Esophagus squamous epithelium (tissue), 5 donors: ENCODE data around the gene KIF6. TPM values are rescaled to one million over a fixed set of nuclear protein-coding genes. Genes with fewer than 3 reads are reported as not detected.

Experiments used
- DNase-seq: peaks from one replicate; lab custom pipeline; 2025; lab: John Stamatoyannopoulos, UW
- H3K27ac ChIP-seq, 4 donors: fragments of 200-600 bp; sonication (generic); one replicate each; pipeline ENCODE4 v1.5.1; 2016 to 2019; ENCODE audit warnings: mild to moderate bottlenecking in 1 of 4
- H3K27me3 ChIP-seq, 4 donors: fragments of 200-600 bp; sonication (generic); 1 replicate in 3 of 4; 2 replicates in 1 of 4; pipeline versions ENCODE4 v1.5.1 to v1.6.0; 2017 to 2021; ENCODE audit warnings: antibody characterized with exemption in 1 of 4
- H3K36me3 ChIP-seq, 3 donors: fragments of 200-600 bp; sonication (generic); one replicate each; pipeline ENCODE4 v1.5.1; 2016 to 2019
- H3K4me1 ChIP-seq, 3 donors: fragments of 200-600 bp; sonication (generic); one replicate each; pipeline ENCODE4 v1.5.1; 2017 to 2019
- H3K4me3 ChIP-seq, 4 donors: fragments of 200-600 bp; sonication (generic); 1 replicate in 3 of 4; 2 replicates in 1 of 4; pipeline ENCODE4 v1.5.1; 2016 to 2019; ENCODE audit warnings: mild to moderate bottlenecking in 2 of 4, moderate library complexity in 1 of 4
- H3K9me3 ChIP-seq, 3 donors: fragments of 200-600 bp; sonication (generic); one replicate each; pipeline ENCODE4 v1.5.1; 2016 to 2019
- POLR2A ChIP-seq, 4 donors: fragments of 450-650 bp; IDR thresholded peaks; one replicate each; pipeline ENCODE4 v1.6.1; 2017; ENCODE audit warnings: antibody characterized with exemption in 4 of 4, mild to moderate bottlenecking in 4 of 4, moderate library complexity in 3 of 4
- WGBS, 2 donors: methylation state at CpG; one replicate each; pipeline ENCODE4 v1.1.5; 2018; 5-methylcytosine and 5-hydroxymethylcytosine counted together
- intact Hi-C: fragments of 100-400 bp; cut with DNase I; formaldehyde crosslinking; loops from one replicate; pipeline ENCODE4 v1.15.0; 2022
- total RNA-seq, 4 donors: library from RNA; depleted of rRNA; stranded (reverse); fragments of >200 nt; gene quantifications; one replicate each; pipeline ENCODE4 v1.1.0, GENCODE V29; 2016
- TF ChIP-seq, protein P1 (sequence below), 6 experiments: fragments of 450-650 bp in 4 of 6; fragments of 200-600 bp in 2 of 6; sonication (generic) in 2 of 6; IDR thresholded peaks; one replicate each; pipeline ENCODE4 v1.5.1; 2016 to 2019; ENCODE audit warnings: antibody characterized with exemption in 6 of 6, mild to moderate bottlenecking in 4 of 6, moderate library complexity in 4 of 6
- donor health status: DM: yes; HTN: yes; CAD: no.

KIF6 gene
- total RNA-seq, 4 donors from 2014 or later = 0.19 TPM; not detected in 3

DNA sequence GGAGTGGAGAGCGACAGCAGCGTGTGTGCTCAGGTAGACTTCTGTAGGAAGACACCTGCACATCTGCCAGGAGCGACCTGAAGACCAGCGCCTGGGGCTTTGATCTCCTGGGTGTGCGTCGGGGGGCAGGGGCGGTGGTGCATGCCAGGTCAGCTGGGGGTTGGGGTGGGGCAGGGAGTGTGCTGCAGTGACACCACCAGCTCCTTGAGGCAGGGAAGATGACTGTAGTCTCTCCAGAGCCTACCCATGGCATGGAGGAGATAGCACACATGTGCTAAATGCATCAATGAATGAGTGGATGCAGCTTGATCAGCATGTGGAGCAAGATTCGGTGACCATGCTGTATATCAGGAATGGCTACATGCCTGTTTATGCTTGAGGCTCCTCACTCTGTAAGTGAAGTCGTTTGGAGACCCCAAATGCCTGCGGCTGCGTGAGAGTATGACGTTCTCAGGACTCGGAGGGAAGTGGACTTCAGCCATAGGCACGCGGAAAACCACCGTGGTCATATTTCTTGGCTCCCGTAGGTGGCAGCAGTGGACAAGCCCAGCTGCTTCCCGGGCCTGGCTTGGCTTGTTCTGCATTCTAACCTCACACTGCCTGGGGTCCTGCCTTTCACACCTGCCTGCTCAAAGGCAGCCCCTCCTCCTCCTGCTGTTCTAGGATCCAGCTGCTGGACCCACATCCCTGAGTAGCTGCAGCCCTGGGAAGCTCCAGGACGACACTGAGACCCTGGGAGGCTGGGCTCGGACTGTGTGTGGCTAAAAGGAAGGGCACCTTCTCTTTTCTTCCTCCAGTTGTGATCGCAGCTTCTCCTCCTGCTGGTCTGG is 363.3 kb downstream of the KIF6 start:
- Histone ChIP-seq H3K27me3 (no peaks in the 10 kb centered on the region), H3K4me3 (no peak overlapping the region), H3K27ac (no peak overlapping the region), H3K36me3 (no peaks in the 10 kb centered on the region), H3K4me1 (peaks cover 2 to 8% (median 4%) of the 10 kb centered on the region in 3 donors), H3K9me3 (no peaks in the 10 kb centered on the region)
- TF ChIP-seq, protein P1, sequence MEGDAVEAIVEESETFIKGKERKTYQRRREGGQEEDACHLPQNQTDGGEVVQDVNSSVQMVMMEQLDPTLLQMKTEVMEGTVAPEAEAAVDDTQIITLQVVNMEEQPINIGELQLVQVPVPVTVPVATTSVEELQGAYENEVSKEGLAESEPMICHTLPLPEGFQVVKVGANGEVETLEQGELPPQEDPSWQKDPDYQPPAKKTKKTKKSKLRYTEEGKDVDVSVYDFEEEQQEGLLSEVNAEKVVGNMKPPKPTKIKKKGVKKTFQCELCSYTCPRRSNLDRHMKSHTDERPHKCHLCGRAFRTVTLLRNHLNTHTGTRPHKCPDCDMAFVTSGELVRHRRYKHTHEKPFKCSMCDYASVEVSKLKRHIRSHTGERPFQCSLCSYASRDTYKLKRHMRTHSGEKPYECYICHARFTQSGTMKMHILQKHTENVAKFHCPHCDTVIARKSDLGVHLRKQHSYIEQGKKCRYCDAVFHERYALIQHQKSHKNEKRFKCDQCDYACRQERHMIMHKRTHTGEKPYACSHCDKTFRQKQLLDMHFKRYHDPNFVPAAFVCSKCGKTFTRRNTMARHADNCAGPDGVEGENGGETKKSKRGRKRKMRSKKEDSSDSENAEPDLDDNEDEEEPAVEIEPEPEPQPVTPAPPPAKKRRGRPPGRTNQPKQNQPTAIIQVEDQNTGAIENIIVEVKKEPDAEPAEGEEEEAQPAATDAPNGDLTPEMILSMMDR (IDR thresholded peaks at IDR 0.05) = peak; percentile 39 to 72 (median 59)
- TF ChIP-seq POLR2A (IDR thresholded peaks at IDR 0.05) = no peak
- intact Hi-C loops = no loop called here
- WGBS, 2 donors = 40 to 55% methylated on average over 9 to 17 of the region's 21 CpGs
- DNase-seq = no peak

DNA sequence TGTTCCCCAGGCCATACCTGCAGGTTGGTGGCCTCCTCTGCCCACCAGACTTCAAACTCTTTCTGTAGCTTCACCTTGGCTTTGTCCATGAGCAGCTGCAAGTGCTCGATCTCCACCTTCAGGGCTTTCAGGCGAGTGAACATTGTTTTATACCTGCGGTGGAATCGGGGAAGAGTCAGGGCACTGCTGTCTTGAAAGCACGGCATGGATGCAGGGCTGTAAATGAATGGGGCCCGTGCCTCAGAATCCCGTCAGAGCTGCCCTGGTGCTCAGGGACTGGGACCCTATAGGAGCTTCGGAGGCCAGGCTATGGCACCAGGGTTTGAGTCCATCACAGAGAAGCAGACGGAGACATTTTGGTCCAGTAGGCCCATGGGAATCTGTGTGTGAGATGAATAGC is 364.8 kb downstream of the KIF6 start:
- Histone ChIP-seq H3K36me3 (no peaks in the 10 kb centered on the region), H3K4me1 (peaks cover 2 to 8% (median 4%) of the 10 kb centered on the region in 3 donors), H3K4me3 (no peak overlapping the region), H3K9me3 (no peaks in the 10 kb centered on the region), H3K27ac (no peak overlapping the region), H3K27me3 (no peaks in the 10 kb centered on the region)
- DNase-seq = no peak
- 73 to 100% methylated on average over 1 to 6 of the region's 9 CpGs for WGBS, 2 donors
- intact Hi-C loops = no loop called here
- no peak for TF ChIP-seq POLR2A (IDR thresholded peaks at IDR 0.05)
- TF ChIP-seq, protein P1 (IDR thresholded peaks at IDR 0.05) = no peak

DNA sequence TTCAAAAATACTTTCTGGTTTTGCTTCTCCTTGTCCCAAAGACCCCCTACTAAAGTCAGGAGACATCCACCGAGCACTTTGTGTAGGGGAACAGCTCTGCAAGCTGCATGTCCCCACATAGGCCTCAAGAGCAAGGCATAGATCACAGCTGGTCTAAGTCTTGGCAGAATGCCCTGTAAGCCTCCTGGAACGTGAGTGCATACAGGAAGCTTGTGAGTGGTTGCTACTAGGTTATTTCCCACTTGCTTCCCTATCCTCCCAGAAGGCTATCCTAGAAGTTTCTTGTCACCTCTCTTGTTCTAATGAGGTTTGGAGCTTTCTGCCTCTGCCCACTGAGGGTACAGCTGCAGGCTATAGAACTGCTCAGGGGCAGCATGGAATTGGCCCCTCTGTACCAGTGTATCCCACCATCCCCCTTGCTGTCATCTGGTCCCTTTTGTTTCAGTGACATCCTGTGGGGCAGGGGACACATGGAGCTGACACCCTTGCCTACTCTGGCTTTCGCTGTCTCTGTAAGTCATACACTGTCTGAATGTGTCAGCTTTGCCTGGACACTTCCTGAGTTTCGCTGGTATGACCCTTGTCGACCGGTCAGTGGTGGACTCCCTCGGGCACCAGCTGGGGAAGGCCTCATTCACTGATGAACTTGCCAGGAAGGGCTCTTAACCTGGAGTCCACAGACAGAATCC is 367.1 kb downstream of the KIF6 start:
- no peaks in the 10 kb centered on the region for H3K27me3 ChIP-seq
- no peak for TF ChIP-seq POLR2A (IDR thresholded peaks at IDR 0.05)
- TF ChIP-seq, protein P1 (IDR thresholded peaks at IDR 0.05) = no peak
- intact Hi-C loops = no loop called here
- no peaks in the 10 kb centered on the region for H3K36me3 ChIP-seq
- H3K9me3 ChIP-seq = no peaks in the 10 kb centered on the region
- DNase-seq = no peak
- peaks cover 2 to 8% (median 4%) of the 10 kb centered on the region in 3 donors for H3K4me1 ChIP-seq
- no peak overlapping the region for H3K4me3 ChIP-seq
- 49 to 61% methylated on average over 6 of the region's 7 CpGs for WGBS, 2 donors
- H3K27ac ChIP-seq = no peak overlapping the region

DNA sequence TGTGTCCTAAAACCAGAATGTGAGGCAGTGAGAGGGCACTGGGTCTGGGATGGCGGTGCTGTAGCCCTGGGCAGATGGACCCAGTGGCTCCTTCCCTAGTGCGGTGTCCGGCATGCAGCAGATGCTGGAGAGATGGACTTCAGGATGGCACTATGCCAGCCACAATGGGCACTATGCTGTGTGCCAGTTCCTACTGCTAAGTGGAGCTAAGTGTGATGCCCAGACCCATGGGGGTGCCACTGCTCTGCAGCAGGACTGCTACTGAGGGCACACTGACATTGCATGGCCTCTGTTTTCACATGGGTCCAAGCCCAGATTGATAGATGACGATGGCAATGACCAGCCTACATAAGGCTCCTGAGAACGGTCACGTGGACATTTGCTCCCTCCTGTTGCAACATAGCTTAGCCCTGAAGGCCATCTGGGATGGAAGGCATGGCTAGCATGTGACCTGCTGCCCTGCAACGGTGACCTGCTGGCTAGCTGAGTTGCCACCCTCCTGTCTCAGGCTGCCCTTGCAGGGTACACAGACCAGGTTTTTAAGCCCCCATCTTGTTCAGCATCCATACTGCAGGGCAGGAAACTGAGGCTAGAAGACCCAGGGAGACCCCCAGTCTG is 371.4 kb downstream of the KIF6 start:
- no peaks in the 10 kb centered on the region for H3K9me3 ChIP-seq
- H3K4me3 ChIP-seq = no peak overlapping the region
- no peak overlapping the region for H3K27ac ChIP-seq
- H3K36me3 ChIP-seq = no peaks in the 10 kb centered on the region
- intact Hi-C loops = no loop called here
- TF ChIP-seq, protein P1 (IDR thresholded peaks at IDR 0.05) = no peak
- no peak for TF ChIP-seq POLR2A (IDR thresholded peaks at IDR 0.05)
- H3K4me1 ChIP-seq = no peaks in the 10 kb centered on the region
- WGBS, 2 donors = 58 to 85% methylated on average over 4 to 6 of the region's 7 CpGs
- DNase-seq = no peak
- no peaks in the 10 kb centered on the region for H3K27me3 ChIP-seq
